HEK293 (cell line): Measurements from ENCODE around the gene UMAD1.

ENCODE experiments used
- KLF10 ChIP-seq: fragments of 450-650 bp; IDR thresholded peaks from 2 replicates; pipeline ENCODE4 v1.5.1; 2018; ENCODE audit warnings: missing biosample characterization, mild to moderate bottlenecking, missing genetic modification characterization
- SCRT1 ChIP-seq: fragments of 450-650 bp; formaldehyde crosslinking; IDR thresholded peaks from 2 replicates; pipeline ENCODE4 v1.5.1; 2016; ENCODE audit warnings: missing biosample characterization, missing genetic modification characterization, borderline replicate concordance
- ZBTB8A ChIP-seq: fragments of 450-650 bp; formaldehyde crosslinking; IDR thresholded peaks from 2 replicates; pipeline ENCODE4 v1.5.1; 2016; ENCODE audit warnings: missing biosample characterization, missing genetic modification characterization
- ZNF114 ChIP-seq: fragments of 450-650 bp; formaldehyde crosslinking; IDR thresholded peaks from 2 replicates; pipeline ENCODE4 v1.5.0; 2017; ENCODE audit warnings: missing biosample characterization, missing genetic modification characterization
- ZNF133 ChIP-seq: fragments of 450-650 bp; formaldehyde crosslinking; IDR thresholded peaks from 2 replicates; pipeline ENCODE4 v1.5.1; 2016; ENCODE audit warnings: missing biosample characterization, missing genetic modification characterization
- ZNF558 ChIP-seq: fragments of 450-650 bp; formaldehyde crosslinking; IDR thresholded peaks from 2 replicates; pipeline ENCODE4 v1.5.1; 2016; ENCODE audit warnings: missing biosample characterization, missing genetic modification characterization
- ZNF626 ChIP-seq: fragments of 450-650 bp; sonication (Bioruptor Pico); formaldehyde crosslinking; IDR thresholded peaks from 2 replicates; pipeline ENCODE4 v1.5.1; 2018; ENCODE audit warnings: missing biosample characterization, missing genetic modification characterization, inconsistent platforms
- TF ChIP-seq, protein P1 (sequence below): fragments of 450-650 bp; formaldehyde crosslinking; IDR thresholded peaks from 2 replicates; pipeline ENCODE4 v1.5.1; 2017; ENCODE audit warnings: missing biosample characterization, missing genetic modification characterization
- TF ChIP-seq, protein P2 (sequence below): fragments of 450-650 bp; formaldehyde crosslinking; IDR thresholded peaks from 2 replicates; pipeline ENCODE4 v1.5.1; 2016; ENCODE audit warnings: missing biosample characterization, missing genetic modification characterization
- TF ChIP-seq, protein P3 (sequence below): fragments of 450-650 bp; formaldehyde crosslinking; IDR thresholded peaks from 2 replicates; pipeline ENCODE4; 2016; ENCODE audit warnings: missing biosample characterization, missing genetic modification characterization
- TF ChIP-seq, protein P4 (sequence below): fragments of 450-650 bp; formaldehyde crosslinking; IDR thresholded peaks from 2 replicates; pipeline ENCODE4 v1.5.1; 2016; ENCODE audit warnings: missing biosample characterization, missing genetic modification characterization
- TF ChIP-seq, protein P5 (sequence below): fragments of 450-650 bp; formaldehyde crosslinking; IDR thresholded peaks from 2 replicates; pipeline ENCODE4 v1.5.1; 2016; ENCODE audit warnings: missing biosample characterization, missing genetic modification characterization

DNA sequence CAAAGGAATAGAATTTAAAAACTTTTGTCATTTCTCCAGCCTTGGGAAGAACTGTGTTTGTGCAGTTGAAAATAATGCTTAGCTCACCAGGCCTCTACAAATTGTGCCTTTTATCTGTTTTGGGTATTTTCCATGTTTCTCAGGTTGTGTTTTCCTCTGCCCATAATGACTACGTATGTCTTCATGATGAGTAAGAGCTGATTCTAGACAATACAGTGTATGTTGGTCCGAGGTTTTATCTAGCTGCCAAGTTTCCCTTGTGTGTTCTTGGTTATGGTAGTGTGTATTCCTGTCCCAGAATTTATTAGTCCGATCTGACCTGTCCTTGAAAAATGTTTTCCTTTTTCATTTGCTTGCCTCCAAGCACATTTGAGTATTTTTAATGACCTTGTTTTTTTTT lies 244.3 kb downstream of the UMAD1 start:
- TF ChIP-seq ZNF133 (tag by site-specific recombination) = no peak
- TF ChIP-seq, protein P1, sequence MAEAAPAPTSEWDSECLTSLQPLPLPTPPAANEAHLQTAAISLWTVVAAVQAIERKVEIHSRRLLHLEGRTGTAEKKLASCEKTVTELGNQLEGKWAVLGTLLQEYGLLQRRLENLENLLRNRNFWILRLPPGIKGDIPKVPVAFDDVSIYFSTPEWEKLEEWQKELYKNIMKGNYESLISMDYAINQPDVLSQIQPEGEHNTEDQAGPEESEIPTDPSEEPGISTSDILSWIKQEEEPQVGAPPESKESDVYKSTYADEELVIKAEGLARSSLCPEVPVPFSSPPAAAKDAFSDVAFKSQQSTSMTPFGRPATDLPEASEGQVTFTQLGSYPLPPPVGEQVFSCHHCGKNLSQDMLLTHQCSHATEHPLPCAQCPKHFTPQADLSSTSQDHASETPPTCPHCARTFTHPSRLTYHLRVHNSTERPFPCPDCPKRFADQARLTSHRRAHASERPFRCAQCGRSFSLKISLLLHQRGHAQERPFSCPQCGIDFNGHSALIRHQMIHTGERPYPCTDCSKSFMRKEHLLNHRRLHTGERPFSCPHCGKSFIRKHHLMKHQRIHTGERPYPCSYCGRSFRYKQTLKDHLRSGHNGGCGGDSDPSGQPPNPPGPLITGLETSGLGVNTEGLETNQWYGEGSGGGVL (tag by site-specific recombination) = no peak
- TF ChIP-seq, protein P2, sequence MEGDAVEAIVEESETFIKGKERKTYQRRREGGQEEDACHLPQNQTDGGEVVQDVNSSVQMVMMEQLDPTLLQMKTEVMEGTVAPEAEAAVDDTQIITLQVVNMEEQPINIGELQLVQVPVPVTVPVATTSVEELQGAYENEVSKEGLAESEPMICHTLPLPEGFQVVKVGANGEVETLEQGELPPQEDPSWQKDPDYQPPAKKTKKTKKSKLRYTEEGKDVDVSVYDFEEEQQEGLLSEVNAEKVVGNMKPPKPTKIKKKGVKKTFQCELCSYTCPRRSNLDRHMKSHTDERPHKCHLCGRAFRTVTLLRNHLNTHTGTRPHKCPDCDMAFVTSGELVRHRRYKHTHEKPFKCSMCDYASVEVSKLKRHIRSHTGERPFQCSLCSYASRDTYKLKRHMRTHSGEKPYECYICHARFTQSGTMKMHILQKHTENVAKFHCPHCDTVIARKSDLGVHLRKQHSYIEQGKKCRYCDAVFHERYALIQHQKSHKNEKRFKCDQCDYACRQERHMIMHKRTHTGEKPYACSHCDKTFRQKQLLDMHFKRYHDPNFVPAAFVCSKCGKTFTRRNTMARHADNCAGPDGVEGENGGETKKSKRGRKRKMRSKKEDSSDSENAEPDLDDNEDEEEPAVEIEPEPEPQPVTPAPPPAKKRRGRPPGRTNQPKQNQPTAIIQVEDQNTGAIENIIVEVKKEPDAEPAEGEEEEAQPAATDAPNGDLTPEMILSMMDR (tag by site-specific recombination) = no peak
- TF ChIP-seq SCRT1 = no peak
- TF ChIP-seq, protein P3, sequence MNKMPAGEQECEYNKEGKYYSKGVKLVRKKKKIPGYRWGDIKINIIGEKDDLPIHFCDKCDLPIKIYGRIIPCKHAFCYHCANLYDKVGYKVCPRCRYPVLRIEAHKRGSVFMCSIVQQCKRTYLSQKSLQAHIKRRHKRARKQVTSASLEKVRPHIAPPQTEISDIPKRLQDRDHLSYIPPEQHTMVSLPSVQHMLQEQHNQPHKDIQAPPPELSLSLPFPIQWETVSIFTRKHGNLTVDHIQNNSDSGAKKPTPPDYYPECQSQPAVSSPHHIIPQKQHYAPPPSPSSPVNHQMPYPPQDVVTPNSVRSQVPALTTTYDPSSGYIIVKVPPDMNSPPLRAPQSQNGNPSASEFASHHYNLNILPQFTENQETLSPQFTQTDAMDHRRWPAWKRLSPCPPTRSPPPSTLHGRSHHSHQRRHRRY (tag by site-specific recombination) = no peak
- TF ChIP-seq, protein P4, sequence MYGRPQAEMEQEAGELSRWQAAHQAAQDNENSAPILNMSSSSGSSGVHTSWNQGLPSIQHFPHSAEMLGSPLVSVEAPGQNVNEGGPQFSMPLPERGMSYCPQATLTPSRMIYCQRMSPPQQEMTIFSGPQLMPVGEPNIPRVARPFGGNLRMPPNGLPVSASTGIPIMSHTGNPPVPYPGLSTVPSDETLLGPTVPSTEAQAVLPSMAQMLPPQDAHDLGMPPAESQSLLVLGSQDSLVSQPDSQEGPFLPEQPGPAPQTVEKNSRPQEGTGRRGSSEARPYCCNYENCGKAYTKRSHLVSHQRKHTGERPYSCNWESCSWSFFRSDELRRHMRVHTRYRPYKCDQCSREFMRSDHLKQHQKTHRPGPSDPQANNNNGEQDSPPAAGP (tag by site-specific recombination) = no peak
- TF ChIP-seq ZNF558 = no peak
- no peak for TF ChIP-seq KLF10 (tag by site-specific recombination)
- no peak for TF ChIP-seq ZBTB8A
- no peak for TF ChIP-seq ZNF626 (tag by site-specific recombination)
- TF ChIP-seq, protein P5, sequence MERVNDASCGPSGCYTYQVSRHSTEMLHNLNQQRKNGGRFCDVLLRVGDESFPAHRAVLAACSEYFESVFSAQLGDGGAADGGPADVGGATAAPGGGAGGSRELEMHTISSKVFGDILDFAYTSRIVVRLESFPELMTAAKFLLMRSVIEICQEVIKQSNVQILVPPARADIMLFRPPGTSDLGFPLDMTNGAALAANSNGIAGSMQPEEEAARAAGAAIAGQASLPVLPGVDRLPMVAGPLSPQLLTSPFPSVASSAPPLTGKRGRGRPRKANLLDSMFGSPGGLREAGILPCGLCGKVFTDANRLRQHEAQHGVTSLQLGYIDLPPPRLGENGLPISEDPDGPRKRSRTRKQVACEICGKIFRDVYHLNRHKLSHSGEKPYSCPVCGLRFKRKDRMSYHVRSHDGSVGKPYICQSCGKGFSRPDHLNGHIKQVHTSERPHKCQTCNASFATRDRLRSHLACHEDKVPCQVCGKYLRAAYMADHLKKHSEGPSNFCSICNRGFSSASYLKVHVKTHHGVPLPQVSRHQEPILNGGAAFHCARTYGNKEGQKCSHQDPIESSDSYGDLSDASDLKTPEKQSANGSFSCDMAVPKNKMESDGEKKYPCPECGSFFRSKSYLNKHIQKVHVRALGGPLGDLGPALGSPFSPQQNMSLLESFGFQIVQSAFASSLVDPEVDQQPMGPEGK (tag by site-specific recombination) = no peak
- no peak for TF ChIP-seq ZNF114
